ENCODE data around the gene CHST15. TPM values are rescaled to one million over a fixed set of nuclear protein-coding genes. Genes with fewer than 3 reads are reported as not detected.
"Not testable (repeated sequence)": the region's sequence is repeated elsewhere in the genome, so short reads cannot be mapped to it uniquely, and the experiment has no call there.

CHST15 gene
- total RNA-seq, 2 experiments from 2014 or later: 0.28 to 0.60 TPM

DNA sequence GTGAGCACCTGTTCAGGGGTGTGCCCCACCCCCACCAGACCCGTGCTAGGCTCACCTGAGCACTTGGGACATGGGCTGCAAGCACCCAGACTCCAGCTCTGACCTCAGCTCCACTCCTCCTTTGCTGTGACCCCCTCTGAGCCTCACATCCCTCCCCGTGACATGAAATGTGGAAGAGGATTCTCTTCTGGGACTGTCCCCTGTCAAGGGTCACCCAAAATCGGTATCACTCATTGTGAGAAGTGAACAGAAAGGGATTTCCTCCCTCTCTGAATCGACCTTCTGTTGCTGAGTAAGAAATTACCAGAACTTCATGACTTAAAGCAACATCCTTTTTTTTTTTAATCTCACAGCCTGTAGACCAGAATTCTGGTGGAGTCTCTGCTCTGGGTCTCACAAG, 6.2 kb upstream of the CHST15 start:
- H3K27ac Mint-ChIP-seq: no peak overlapping the region
- H3K4me3 Mint-ChIP-seq: no peak overlapping the region
- POLR2A ChIA-PET: no interaction called here
- peaks cover 2% of the 10 kb centered on the region for H3K9me3 Mint-ChIP-seq
- DNase-seq: no peak
- no peaks in the 10 kb centered on the region for H3K4me1 Mint-ChIP-seq
- ATAC-seq (ENCODE audit: low read depth): no peak
- H3K36me3 Mint-ChIP-seq: no peaks in the 10 kb centered on the region
- H3K27me3 Mint-ChIP-seq: peaks cover 23% of the 10 kb centered on the region

DNA sequence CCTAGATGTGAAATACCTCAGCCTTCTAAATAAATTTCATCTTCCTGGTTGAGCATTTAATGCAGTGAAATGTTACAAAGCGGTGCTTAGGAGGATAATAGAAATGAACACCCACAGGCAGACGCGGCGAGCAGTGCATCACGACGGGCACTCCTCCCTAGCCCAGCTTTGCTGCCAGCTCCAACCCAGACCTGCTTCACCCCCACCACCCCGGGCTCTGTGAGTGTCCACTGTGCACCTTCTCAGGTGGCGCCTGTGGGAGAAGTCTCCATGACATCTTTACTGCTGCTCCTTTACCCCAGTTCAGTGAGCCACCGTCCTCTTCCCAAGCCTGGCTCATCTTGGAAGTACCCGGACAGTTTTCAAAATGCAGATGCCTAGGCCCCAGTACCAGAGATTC, 5.2 kb upstream of the CHST15 start:
- Mint-ChIP-seq H3K27ac (no peak overlapping the region), H3K4me3 (no peak overlapping the region), H3K4me1 (no peaks in the 10 kb centered on the region), H3K36me3 (no peaks in the 10 kb centered on the region), H3K27me3 (peaks cover 31% of the 10 kb centered on the region), H3K9me3 (peaks cover 2% of the 10 kb centered on the region)
- ATAC-seq (ENCODE audit: low read depth): no peak
- POLR2A ChIA-PET: no interaction called here
- no peak for DNase-seq

DNA sequence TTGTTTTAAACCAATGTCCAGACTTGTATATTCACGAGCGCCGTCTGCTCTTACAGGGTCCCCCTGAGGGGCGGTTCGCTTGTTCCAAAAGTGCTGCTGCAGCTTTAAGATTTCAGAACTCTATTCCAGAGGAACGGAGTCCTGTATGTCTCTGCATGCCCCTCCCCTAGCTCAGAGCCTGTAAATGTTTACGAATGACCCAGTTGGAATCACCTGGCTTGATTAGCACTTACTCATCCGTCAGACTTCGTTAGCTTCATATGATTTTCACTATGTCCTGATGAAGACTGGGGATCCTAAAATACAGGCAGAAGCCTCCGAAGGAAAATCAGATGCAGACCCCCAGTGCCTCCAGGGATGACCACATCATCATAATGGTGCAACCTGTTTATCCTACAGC, 4.5 kb upstream of the CHST15 start:
- H3K4me1 Mint-ChIP-seq: no peaks in the 10 kb centered on the region
- H3K27ac Mint-ChIP-seq: no peak overlapping the region
- no peak overlapping the region for H3K4me3 Mint-ChIP-seq
- H3K36me3 Mint-ChIP-seq: no peaks in the 10 kb centered on the region
- DNase-seq (no peak), ATAC-seq (ENCODE audit: low read depth) (no peak)
- POLR2A ChIA-PET: no interaction called here
- peaks cover 2% of the 10 kb centered on the region for H3K9me3 Mint-ChIP-seq
- peaks cover 35% of the 10 kb centered on the region for H3K27me3 Mint-ChIP-seq

DNA sequence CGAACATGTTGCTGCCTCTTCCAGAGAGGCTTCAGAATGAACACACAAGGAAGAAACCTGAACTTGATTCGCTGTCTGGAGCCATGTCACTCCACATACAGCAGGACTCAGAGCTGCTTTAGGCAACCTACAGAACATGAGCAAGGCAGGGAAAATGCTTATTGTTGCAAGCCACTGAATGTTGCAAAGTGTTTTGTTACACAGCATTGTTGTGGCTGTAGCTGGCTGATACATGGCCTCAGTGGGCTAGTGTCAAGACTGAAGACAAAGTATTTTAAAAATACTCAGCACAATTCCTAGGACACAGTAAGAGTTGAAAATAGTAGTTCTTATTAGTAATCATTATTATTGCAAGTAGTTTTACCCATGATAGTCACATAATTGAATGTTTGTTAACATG, 3.1 kb upstream of the CHST15 start:
- ATAC-seq (ENCODE audit: low read depth) (no peak), DNase-seq (no peak)
- POLR2A ChIA-PET: no interaction called here
- H3K27ac Mint-ChIP-seq: no peak overlapping the region
- no peak overlapping the region for H3K4me3 Mint-ChIP-seq
- no peaks in the 10 kb centered on the region for H3K36me3 Mint-ChIP-seq
- peaks cover 41% of the 10 kb centered on the region for H3K27me3 Mint-ChIP-seq
- H3K4me1 Mint-ChIP-seq: no peaks in the 10 kb centered on the region
- peaks cover 2% of the 10 kb centered on the region for H3K9me3 Mint-ChIP-seq

DNA sequence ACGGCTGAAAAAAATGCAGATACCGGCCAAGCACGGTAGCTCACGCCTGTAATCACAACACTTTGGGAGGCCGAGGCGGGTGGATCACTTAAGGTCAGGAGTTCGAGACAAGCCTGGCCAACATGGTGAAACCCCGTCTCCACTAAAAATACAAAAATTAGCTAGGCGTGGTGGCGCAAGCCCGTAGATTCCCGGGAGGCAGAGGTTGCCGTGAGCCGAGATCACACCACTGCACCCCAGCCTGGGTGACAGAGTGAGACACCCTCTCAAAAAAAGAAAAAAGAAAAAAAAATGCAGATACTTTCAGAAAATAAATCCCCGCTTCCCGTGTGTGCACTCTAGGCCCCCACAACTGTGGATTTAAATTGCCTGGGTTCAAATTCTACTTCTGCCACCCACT, 2.4 kb upstream of the CHST15 start:
- H3K27ac Mint-ChIP-seq; POLR2A ChIA-PET; H3K4me3 Mint-ChIP-seq; DNase-seq; ATAC-seq (ENCODE audit: low read depth); H3K4me1 Mint-ChIP-seq; H3K9me3 Mint-ChIP-seq; H3K36me3 Mint-ChIP-seq: not testable (repeated sequence)
- peaks cover 48% of the 10 kb centered on the region for H3K27me3 Mint-ChIP-seq

DNA sequence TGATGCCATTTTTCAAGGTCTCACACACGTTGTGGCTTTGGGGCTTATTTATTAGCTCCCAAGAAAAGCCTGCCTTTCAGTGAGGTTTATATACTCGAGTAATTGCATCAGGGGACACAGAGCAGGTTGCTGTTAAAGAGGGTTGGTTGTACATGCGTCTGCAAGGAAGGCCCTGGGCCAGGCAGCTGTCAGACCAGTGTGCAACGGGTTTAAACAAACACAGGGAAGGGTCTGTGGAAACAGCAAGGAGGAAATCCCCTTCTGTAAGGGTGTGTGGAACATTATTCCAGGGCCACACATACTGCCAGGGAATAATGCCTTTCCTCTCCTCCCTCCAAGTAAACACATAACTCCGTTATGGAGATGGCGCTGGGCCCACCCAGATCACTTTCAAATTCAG, 1.7 kb upstream of the CHST15 start:
- H3K27me3 Mint-ChIP-seq: peaks cover 54% of the 10 kb centered on the region
- POLR2A ChIA-PET: no interaction called here
- no peaks in the 10 kb centered on the region for H3K36me3 Mint-ChIP-seq
- ATAC-seq (ENCODE audit: low read depth): no peak
- H3K9me3 Mint-ChIP-seq: peaks cover 2% of the 10 kb centered on the region
- no peak overlapping the region for H3K4me3 Mint-ChIP-seq
- no peaks in the 10 kb centered on the region for H3K4me1 Mint-ChIP-seq
- H3K27ac Mint-ChIP-seq: no peak overlapping the region
- no peak for DNase-seq

DNA sequence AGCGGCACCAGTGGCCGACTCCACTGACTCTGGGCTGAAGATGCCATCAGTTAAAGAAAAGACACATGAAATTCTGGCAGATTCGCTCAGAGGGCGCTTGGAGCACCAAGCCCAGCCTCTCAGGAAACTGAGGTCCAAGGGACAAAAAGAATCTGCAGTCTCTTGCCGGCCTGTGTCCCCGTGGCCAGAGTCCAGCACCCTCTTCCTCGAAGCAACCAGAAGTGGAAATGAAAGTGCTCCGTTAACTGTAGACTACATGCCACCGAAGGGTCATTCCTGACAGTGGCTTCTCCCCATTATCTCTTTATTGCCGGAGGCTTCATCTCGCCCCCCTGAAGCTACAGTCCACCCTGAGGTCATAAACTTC, 1.0 kb upstream of the CHST15 start:
- Mint-ChIP-seq H3K27ac (no peak overlapping the region), H3K4me3 (peak overlapping the region; percentile 22), H3K36me3 (no peaks in the 10 kb centered on the region), H3K4me1 (no peaks in the 10 kb centered on the region), H3K9me3 (peaks cover 2% of the 10 kb centered on the region), H3K27me3 (peaks cover 61% of the 10 kb centered on the region)
- no peak for ATAC-seq (ENCODE audit: low read depth)
- DNase-seq: no peak
- POLR2A ChIA-PET: no interaction called here

DNA sequence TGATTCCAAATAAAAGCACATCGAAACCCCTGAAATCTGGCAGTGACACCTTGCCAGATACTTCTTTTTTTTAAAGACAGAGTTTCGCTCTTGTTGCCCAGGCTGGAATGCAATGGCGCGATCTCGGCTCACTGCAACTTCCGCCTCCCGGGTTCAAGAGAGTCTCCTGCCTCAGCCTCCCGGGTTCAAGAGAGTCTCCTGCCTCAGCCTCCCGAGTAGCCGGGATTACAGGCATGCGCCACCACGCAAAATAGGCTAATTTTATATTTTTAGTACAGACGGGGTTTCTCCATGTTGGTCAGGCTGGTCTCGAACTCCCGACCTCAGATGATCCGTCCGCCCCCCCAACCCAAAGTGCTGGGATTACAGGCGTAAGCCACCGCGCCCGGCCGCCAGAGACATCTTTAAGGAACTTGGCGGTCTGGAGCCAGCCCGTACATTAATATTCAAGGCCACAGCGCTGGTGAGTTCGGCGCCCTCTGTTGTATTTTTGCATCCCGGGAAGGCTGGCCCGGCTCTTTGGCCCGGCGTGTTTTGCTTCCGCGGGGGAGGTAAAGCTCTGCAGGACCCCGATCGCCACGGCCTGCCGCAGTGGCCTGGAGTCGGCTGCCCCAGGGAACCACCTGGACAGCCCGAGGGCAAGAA, 498 bp upstream of the CHST15 start:
- H3K27ac Mint-ChIP-seq; H3K9me3 Mint-ChIP-seq; H3K36me3 Mint-ChIP-seq; DNase-seq; ATAC-seq (ENCODE audit: low read depth); POLR2A ChIA-PET; H3K4me1 Mint-ChIP-seq: not testable (repeated sequence)
- peaks cover 64% of the 10 kb centered on the region for H3K27me3 Mint-ChIP-seq
- H3K4me3 Mint-ChIP-seq: peak overlapping the region; percentile 10

DNA sequence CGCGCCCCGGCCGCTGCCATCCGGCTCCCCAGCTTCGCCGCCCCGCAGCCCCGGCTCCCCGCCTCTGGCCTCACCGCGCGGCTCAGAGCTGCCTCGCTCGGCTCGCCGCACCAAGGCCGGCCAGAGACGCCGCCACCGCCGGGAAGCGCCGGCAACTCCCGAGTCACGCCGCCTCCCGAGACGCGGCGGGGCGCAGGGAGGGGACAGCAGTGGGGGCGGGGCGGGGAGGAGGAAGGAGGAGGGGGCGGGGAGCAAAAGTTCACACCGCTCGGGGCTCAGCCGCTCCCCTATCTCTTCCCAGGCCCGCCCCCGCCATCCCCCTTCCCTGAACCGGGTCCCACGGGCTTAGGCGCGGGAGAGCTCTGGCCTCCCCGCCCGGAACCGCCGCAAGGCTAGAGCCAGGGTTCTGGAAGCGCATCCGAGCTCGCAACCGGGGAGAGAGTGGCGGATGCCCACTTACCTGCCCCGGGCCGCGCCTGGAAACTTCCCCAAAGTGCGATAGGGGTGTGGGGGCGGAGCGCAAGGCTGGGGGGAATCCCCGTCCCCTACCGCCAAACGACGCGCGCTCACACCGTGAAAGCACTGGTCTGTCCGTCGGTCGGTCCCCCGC, 1.0 kb downstream of the CHST15 start:
- peaks cover 2% of the 10 kb centered on the region for H3K9me3 Mint-ChIP-seq
- ATAC-seq (ENCODE audit: low read depth) (peak; percentile 46), DNase-seq (peak; percentile 36)
- peaks cover 61% of the 10 kb centered on the region for H3K27me3 Mint-ChIP-seq
- POLR2A ChIA-PET: no interaction called here
- no peak overlapping the region for H3K27ac Mint-ChIP-seq
- H3K4me1 Mint-ChIP-seq: no peaks in the 10 kb centered on the region
- H3K36me3 Mint-ChIP-seq: no peaks in the 10 kb centered on the region
- no peak overlapping the region for H3K4me3 Mint-ChIP-seq

DNA sequence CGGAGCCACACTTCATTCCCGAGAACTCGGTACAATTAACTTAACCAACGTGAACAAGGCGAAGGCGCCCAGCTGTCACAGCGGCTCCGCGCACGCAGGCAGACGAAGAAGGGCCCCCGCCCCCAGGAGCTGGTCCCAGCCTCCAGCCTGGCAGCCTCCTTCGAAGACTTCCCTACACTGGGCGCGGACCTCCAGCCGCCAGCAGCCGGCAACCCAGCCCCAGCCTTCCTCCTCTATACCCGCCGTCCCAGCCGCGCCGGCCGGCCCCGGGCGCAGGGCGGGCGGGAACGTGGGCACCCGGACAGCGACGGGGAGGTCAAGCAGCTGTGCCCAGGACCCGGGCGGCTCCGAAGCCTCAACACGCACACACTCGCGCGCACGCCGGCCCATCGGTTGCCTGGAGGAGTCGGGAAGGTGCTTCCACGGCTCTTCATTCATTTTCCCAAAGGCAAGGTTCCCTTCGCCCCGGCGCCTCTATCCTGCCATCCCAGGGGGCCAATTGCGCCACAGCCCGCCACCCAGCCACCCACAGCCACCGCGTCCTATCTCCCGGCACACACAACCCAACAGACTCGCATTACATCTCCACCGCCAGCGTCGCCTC, 1.6 kb downstream of the CHST15 start:
- POLR2A ChIA-PET: no interaction called here
- DNase-seq: no peak
- H3K9me3 Mint-ChIP-seq: peaks cover 2% of the 10 kb centered on the region
- ATAC-seq (ENCODE audit: low read depth): no peak
- H3K4me1 Mint-ChIP-seq: no peaks in the 10 kb centered on the region
- no peaks in the 10 kb centered on the region for H3K36me3 Mint-ChIP-seq
- no peak overlapping the region for H3K27ac Mint-ChIP-seq
- H3K4me3 Mint-ChIP-seq: peak overlapping the region; percentile 49
- H3K27me3 Mint-ChIP-seq: peaks cover 62% of the 10 kb centered on the region

DNA sequence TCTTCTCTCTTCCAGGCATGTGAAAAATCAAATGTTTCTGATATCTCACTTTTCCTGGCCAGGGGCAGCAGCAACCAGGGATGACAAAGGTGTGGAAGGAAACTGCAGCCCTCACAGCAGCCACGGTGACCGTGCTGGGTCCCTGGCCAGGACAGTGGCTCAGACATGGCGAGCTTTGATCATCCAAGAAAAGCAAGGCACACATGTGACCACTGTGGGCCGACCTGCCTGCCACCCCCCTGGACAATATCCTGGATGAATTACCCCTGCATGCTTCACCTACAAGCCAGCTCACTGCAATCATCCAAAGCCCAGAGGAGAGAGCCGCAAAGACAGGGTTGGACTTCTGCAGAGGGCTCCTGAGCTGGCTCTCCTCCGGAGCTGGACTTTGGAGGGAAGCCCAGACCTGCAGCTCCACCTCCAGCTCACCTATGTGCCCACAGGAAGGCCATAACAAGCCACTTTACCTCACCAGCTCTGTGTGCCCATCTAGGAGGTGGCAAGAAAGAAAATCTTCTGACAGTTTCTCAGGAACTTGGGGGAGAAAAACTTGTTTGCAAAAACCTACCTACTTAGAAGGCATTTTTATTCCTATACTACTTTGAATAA, 2.7 kb downstream of the CHST15 start:
- Mint-ChIP-seq H3K27ac (no peak overlapping the region), H3K4me3 (no peak overlapping the region), H3K9me3 (no peaks in the 10 kb centered on the region), H3K27me3 (peaks cover 55% of the 10 kb centered on the region), H3K4me1 (no peaks in the 10 kb centered on the region), H3K36me3 (no peaks in the 10 kb centered on the region)
- DNase-seq (no peak), ATAC-seq (ENCODE audit: low read depth) (no peak)
- POLR2A ChIA-PET: no interaction called here

DNA sequence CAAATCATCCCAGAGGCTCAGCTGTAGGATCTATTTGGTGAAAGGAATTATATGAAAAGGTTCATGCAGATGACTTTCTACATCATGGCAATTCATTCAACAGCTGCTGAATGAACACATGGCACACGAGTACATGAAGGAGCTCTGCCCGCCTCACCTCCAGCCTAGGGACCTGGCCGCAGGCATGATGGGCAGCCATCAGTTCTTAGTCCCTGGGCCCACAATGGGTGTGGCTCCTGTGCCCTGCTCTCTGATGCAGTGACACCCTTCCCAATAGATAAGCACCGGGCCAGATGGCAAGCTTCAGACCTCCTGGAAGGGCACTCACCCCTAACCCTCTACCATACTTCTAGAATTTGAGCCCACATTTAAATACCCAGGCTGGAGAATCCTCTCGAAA, 3.5 kb downstream of the CHST15 start:
- Mint-ChIP-seq H3K4me1 (no peaks in the 10 kb centered on the region), H3K9me3 (no peaks in the 10 kb centered on the region), H3K27ac (no peak overlapping the region), H3K27me3 (peaks cover 49% of the 10 kb centered on the region), H3K4me3 (no peak overlapping the region), H3K36me3 (no peaks in the 10 kb centered on the region)
- POLR2A ChIA-PET: no interaction called here
- ATAC-seq (ENCODE audit: low read depth) (no peak), DNase-seq (no peak)

DNA sequence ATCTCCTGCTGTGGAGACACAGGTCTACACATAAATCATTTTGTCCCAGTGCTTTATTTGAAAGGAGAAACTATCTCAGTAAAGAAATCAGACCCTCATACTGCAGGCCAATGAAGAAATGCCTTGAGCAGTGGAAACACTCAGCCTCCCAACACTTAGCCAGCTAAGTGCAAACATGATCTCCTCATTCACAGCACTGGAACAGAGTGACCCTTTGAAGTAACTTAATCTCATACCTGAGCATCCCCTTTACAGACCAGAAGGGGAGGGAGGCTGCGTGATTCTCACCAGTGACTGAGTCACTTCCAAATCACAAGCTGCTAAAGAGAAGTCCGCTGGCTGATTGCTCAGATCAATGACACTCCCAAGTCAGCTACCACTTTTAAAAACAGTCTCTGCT, 4.5 kb downstream of the CHST15 start:
- no peaks in the 10 kb centered on the region for H3K36me3 Mint-ChIP-seq
- POLR2A ChIA-PET: no interaction called here
- H3K27ac Mint-ChIP-seq: no peak overlapping the region
- peaks cover 39% of the 10 kb centered on the region for H3K27me3 Mint-ChIP-seq
- DNase-seq (no peak), ATAC-seq (ENCODE audit: low read depth) (no peak)
- no peaks in the 10 kb centered on the region for H3K4me1 Mint-ChIP-seq
- H3K4me3 Mint-ChIP-seq: no peak overlapping the region
- no peaks in the 10 kb centered on the region for H3K9me3 Mint-ChIP-seq

Measured in activated naive CD8-positive, alpha-beta T cell treated with anti-CD3 and anti-CD28 coated beads, Interleukin-2, amount 10 ng/mL, durations not matched to agents 7 days and 5 days (primary cell).